ENCODE results near the gene SLC6A19.

The SLC6A19 gene

DNA sequence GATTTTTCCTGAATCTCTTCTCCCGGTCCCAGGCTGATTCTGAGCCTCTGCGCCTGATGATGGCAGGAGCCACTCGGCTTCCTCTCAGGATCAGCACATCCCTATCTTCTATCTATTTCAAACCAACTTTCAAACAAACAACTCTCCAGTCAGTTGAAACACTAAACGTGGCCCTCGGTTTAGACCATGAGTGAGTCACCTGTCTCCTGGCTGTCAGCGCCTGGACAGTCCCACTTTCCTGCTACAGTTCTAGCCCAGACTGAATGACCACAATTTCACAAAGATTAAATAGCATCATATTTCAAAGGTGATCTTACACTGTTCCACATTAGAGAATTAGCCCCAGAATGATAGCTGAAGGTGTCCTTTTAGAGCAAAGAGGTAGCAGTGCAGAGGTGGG lies 6.2 kb downstream of the SLC6A19 start:
- no peak for DNase-seq (ENCODE audit: low read depth)
- no peak overlapping the region for H3K4me3 ChIP-seq (ENCODE audit: low read depth, low read length)
- in situ Hi-C loops (cut with HindIII; ENCODE audit: low sequenced_read_pairs) = no loop called here
- TF ChIP-seq, protein P1, sequence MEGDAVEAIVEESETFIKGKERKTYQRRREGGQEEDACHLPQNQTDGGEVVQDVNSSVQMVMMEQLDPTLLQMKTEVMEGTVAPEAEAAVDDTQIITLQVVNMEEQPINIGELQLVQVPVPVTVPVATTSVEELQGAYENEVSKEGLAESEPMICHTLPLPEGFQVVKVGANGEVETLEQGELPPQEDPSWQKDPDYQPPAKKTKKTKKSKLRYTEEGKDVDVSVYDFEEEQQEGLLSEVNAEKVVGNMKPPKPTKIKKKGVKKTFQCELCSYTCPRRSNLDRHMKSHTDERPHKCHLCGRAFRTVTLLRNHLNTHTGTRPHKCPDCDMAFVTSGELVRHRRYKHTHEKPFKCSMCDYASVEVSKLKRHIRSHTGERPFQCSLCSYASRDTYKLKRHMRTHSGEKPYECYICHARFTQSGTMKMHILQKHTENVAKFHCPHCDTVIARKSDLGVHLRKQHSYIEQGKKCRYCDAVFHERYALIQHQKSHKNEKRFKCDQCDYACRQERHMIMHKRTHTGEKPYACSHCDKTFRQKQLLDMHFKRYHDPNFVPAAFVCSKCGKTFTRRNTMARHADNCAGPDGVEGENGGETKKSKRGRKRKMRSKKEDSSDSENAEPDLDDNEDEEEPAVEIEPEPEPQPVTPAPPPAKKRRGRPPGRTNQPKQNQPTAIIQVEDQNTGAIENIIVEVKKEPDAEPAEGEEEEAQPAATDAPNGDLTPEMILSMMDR (IDR thresholded peaks at IDR 0.05; ENCODE audit: low read depth, low read length, missing control alignments) = no peak

DNA sequence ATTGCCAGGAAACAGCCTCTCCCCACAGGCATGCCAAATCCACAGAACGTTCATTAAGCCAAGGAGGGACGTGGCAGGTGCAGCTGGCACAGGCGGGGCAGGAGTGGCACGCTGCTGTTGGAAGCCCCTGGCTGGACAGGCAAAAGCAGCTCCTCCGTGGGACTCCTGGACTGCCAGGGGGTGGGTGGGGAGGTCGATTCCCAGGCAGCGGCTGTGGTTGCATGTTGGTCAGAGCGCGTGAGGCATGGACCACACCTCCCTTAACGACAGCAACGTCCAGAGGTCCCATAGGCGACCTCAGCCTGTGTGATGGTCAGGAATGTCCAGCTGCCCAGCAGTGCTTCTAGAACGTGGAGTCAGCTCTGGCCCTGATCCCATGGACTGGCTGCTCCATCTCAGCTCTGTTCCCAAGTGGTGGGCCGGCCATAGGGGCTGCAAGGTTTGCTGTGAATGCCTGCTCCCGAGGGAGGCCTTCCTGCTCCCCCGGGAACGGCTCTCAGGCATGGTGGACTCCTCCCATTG lies 6.9 kb downstream of the SLC6A19 start:
- TF ChIP-seq, protein P1 (IDR thresholded peaks at IDR 0.05; ENCODE audit: low read depth, low read length, missing control alignments) = no peak
- H3K4me3 ChIP-seq (ENCODE audit: low read depth, low read length) = no peak overlapping the region
- no peak for DNase-seq (ENCODE audit: low read depth)
- in situ Hi-C loops (cut with HindIII; ENCODE audit: low sequenced_read_pairs) = no loop called here

DNA sequence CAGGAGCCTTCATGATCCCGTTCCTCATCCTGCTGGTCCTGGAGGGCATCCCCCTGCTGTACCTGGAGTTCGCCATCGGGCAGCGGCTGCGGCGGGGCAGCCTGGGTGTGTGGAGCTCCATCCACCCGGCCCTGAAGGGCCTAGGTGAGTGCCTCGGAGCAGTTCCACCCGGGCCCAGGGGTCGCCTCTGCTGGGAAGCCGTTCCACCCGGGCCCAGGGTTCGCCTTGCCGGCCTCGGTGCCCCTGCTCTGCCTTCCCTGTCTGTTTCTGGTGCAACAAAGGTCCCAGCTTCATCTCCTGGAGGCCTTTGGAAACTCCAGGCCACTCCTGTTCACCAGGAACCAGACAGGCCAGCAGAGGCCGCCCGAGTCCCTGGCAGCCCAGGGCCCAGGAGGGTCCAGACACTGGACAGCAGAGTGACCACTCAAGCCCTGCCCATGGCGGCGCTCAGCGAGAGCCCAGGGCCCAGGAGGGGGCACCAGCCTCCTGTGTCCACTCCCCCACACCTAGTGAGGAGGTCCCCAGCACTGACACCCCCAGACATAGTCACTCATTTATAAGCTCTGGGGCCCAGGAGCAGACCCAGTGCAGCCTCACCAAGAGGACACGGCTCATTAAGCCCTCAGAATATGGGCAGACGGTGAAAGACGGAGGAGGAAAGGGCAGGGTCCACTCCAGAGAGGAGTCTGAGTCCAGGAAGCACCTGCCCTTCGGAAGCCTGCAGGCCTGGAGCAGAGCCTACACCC lies 7.5 kb downstream of the SLC6A19 start:
- no peak for DNase-seq (ENCODE audit: low read depth)
- TF ChIP-seq, protein P1 (IDR thresholded peaks at IDR 0.05; ENCODE audit: low read depth, low read length, missing control alignments) = peak; percentile 53
- no peak overlapping the region for H3K4me3 ChIP-seq (ENCODE audit: low read depth, low read length)
- in situ Hi-C loops (cut with HindIII; ENCODE audit: low sequenced_read_pairs) = no loop called here

DNA sequence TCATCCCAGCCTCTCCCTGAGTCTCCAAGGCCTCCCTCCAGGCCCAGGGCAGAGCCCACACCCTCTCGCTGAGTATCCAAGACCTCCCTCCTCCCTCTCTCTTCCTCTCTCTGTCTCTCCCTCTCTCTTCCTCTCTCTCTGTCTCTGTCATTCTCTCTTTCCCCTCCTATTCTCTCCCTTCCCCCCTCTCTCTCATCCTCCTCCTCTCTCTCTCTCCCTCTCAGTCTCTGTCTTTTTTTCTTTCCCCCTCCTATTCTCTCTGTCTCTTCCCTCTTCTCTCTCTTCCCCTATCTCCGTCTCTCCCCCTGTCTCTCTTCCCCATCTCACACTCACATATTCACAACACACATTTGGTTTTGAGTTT lies 8.1 kb downstream of the SLC6A19 start:
- TF ChIP-seq, protein P1 (IDR thresholded peaks at IDR 0.05; ENCODE audit: low read depth, low read length, missing control alignments) = no peak

DNA sequence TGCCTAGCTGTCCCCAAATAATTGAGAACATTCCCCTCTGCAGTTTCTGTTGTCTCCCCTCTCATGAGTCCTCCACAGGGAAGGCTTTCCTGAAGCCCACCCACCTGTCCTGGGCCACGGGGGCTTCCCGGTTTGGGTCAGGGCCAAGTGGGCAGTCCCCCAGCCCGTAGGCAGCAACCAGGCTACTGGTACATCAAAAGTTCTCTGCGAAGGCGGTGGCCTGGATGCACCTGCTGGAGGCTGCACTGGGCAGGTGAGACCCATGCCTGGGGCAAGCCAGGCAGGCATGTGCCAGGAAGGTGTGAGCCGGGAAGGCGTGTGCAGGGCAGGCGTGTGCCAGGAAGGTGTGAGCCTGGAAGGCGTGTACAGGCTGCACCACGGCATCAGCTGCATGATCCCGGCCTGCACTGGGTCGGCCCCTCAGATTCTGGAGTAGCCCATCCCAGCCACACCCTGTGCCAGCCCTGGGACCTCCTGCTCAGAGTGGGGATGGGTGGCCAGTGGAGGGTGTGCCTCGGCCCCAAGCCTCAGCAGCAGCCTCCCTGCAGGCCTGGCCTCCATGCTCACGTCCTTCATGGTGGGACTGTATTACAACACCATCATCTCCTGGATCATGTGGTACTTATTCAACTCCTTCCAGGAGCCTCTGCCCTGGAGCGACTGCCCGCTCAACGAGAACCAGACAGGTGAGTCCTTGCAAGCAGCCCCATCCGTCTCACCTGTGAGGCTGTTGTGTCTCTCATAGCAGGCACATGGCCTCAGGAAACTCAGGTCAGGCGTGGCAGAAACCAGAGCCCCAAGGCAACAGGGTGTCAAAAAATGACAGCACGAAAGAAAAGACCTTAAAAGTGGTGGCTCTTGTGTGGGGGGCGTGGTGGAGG lies 8.7 kb downstream of the SLC6A19 start:
- TF ChIP-seq, protein P1 (IDR thresholded peaks at IDR 0.05; ENCODE audit: low read depth, low read length, missing control alignments) = no peak
- no peak for DNase-seq (ENCODE audit: low read depth)
- H3K4me3 ChIP-seq (ENCODE audit: low read depth, low read length) = no peak overlapping the region
- in situ Hi-C loops (cut with HindIII; ENCODE audit: low sequenced_read_pairs) = no loop called here

More for the DNA sequence above, 8.1 kb downstream of the SLC6A19 start:
- no peak overlapping the region for H3K4me3 ChIP-seq (ENCODE audit: low read depth, low read length)
- in situ Hi-C loops (cut with HindIII; ENCODE audit: low sequenced_read_pairs) = no loop called here
- DNase-seq (ENCODE audit: low read depth) = no peak

DNA sequence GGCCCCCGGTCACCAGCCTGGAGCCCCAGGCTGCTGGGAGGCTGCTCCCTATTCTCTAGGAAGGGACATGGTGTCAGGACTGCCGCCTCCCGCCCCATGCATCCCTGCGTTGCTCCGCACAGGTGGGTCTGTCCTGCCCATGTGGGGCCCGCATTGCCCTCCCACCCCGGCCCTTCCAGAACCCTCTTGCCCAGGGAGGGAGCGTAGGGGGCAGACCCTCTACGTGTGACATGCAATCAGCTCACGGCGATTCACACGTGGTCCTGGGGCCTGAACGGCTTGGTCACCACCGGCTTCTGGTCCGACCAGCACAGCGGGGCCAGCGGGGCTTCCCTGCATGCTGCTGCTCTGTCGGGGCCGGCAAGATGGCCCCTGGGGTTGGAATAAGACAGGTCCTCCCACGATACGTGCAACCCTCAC lies 9.4 kb downstream of the SLC6A19 start:
- in situ Hi-C loops (cut with HindIII; ENCODE audit: low sequenced_read_pairs) = no loop called here
- no peak for DNase-seq (ENCODE audit: low read depth)
- no peak overlapping the region for H3K4me3 ChIP-seq (ENCODE audit: low read depth, low read length)
- TF ChIP-seq, protein P1 (IDR thresholded peaks at IDR 0.05; ENCODE audit: low read depth, low read length, missing control alignments) = no peak

Data from astrocyte of the cerebellum (primary cell).